K562 (cell line): ENCODE measurements around the gene SLC7A5. TPM values are rescaled to one million over a fixed set of nuclear protein-coding genes. Genes with fewer than 3 reads are reported as not detected.
A peak's percentile ranks its signal among the peaks of the same experiment; 100 is the strongest.

Experiments used
- BRD9 ChIP-seq: fragments of 450-650 bp; IDR thresholded peaks from 2 replicates; pipeline ENCODE4 v1.6.1; 2018; ENCODE audit warnings: low read depth; ENCODE audit not compliant: partially characterized antibody
- CHD2 ChIP-seq: IDR thresholded peaks from 2 replicates; pipeline ENCODE4 v1.6.1; 2011; ENCODE audit warnings: low read depth, low read length
- ELF2 ChIP-seq: fragments of 250-450 bp; sonication (Bioruptor Pico); IDR thresholded peaks from 2 replicates; pipeline ENCODE4 v1.5.0; 2021; ENCODE audit warnings: mild to moderate bottlenecking
- GATAD2A ChIP-seq: fragments of 450-650 bp; IDR thresholded peaks from 2 replicates; pipeline ENCODE4 v1.6.1; 2017
- MAFF ChIP-seq: IDR thresholded peaks from 2 replicates; pipeline ENCODE4 v1.6.1; 2012; ENCODE audit warnings: low read length, improper control_type of control experiment
- NR2F6 ChIP-seq: fragments of 450-650 bp; formaldehyde crosslinking; IDR thresholded peaks from 2 replicates; pipeline ENCODE4 v1.4.0; 2020; ENCODE audit warnings: mild to moderate bottlenecking
- PCBP1 ChIP-seq: fragments of 200-400 bp; formaldehyde crosslinking; IDR thresholded peaks from 2 replicates; pipeline ENCODE4 v1.6.1; 2018; ENCODE audit warnings: mild to moderate bottlenecking, low read depth, low read length; ENCODE audit not compliant: poor library complexity, severe bottlenecking
- PHF20 ChIP-seq: fragments of 450-650 bp; IDR thresholded peaks from 2 replicates; pipeline ENCODE4 v1.6.1; 2018; ENCODE audit not compliant: partially characterized antibody
- TAF9B ChIP-seq: fragments of 450-650 bp; IDR thresholded peaks from 2 replicates; pipeline ENCODE4 v1.6.1; 2018; ENCODE audit warnings: mild to moderate bottlenecking; ENCODE audit not compliant: partially characterized antibody
- U2AF2 ChIP-seq: fragments of 200-400 bp; formaldehyde crosslinking; optimal IDR thresholded peaks from 2 replicates; pipeline ENCODE3; 2017; ENCODE audit warnings: low read depth, mild to moderate bottlenecking, low read length
- ZNF134 ChIP-seq: fragments of 250-450 bp; sonication (Bioruptor Pico); conservative IDR thresholded peaks from 2 replicates; pipeline ENCODE4 v1.4.0; 2020
- ZNF311 ChIP-seq: fragments of 250-450 bp; sonication (Bioruptor Pico); IDR thresholded peaks from 2 replicates; pipeline ENCODE4 v1.4.0; 2020; ENCODE audit warnings: mild to moderate bottlenecking, moderate library complexity
- polyA plus RNA-seq, 8 experiments: library from polyadenylated mRNA; depleted of rRNA in 4 of 8; stranded (reverse) in 5 of 8; unstranded in 3 of 8; fragments of >200 nt; fragmentation: Nextera tagmentation in 2 of 8; fragmentation: Illumina TruSeq in 1 of 8; extraction: Ambion mirVana in 2 of 8; extraction: Trizol in 1 of 8; gene quantifications; 2 replicates each; pipeline versions ENCODE4 v1.2.1 to v1.2.3, GENCODE V29; 2011 to 2014; ENCODE audit warnings: inconsistent platforms in 1 of 8, missing spikeins in 1 of 8
- total RNA-seq, 7 experiments: library from RNA; depleted of rRNA in 6 of 7; stranded (reverse); fragments of >200 nt in 6 of 7; fragmentation: Illumina TruSeq in 2 of 7; extraction: Trizol in 2 of 7; gene quantifications; 2 replicates each; pipeline versions ENCODE4 v1.2.1 to v1.2.3, GENCODE V29; 2011 to 2021; ENCODE audit warnings: low replicate concordance in 1 of 7
- TF ChIP-seq, protein P1 (sequence below): fragments of 450-650 bp; IDR thresholded peaks from 2 replicates; pipeline ENCODE4 v1.6.1; 2016
- TF ChIP-seq, protein P2 (sequence below): IDR thresholded peaks from 2 replicates; pipeline ENCODE4 v1.6.1; 2012; ENCODE audit warnings: low read depth, low read length, improper control_type of control experiment, borderline replicate concordance
- TF ChIP-seq, protein P3 (sequence below): fragments of 450-650 bp; IDR thresholded peaks from 2 replicates; pipeline ENCODE4 v1.6.1; 2016; ENCODE audit warnings: low read depth, mild to moderate bottlenecking, moderate library complexity
- TF ChIP-seq, protein P4 (sequence below): IDR thresholded peaks from 2 replicates; pipeline ENCODE4 v1.6.1; 2011; ENCODE audit warnings: borderline replicate concordance, low read depth, mild to moderate bottlenecking, moderate library complexity, low read length; ENCODE audit not compliant: insufficient read depth, poor library complexity, severe bottlenecking
- TF ChIP-seq, protein P5 (sequence below): fragments of 450-650 bp; IDR thresholded peaks from 2 replicates; pipeline ENCODE4 v1.6.1; 2017; ENCODE audit warnings: antibody characterized with exemption, mild to moderate bottlenecking

Gene SLC7A5
- total and polyA plus RNA-seq, 9 of the 15 experiments (the other 6 are each of a cell fraction or from before 2014, with no cell fraction given), result 1.9 to 220 (median 18.6) TPM

DNA sequence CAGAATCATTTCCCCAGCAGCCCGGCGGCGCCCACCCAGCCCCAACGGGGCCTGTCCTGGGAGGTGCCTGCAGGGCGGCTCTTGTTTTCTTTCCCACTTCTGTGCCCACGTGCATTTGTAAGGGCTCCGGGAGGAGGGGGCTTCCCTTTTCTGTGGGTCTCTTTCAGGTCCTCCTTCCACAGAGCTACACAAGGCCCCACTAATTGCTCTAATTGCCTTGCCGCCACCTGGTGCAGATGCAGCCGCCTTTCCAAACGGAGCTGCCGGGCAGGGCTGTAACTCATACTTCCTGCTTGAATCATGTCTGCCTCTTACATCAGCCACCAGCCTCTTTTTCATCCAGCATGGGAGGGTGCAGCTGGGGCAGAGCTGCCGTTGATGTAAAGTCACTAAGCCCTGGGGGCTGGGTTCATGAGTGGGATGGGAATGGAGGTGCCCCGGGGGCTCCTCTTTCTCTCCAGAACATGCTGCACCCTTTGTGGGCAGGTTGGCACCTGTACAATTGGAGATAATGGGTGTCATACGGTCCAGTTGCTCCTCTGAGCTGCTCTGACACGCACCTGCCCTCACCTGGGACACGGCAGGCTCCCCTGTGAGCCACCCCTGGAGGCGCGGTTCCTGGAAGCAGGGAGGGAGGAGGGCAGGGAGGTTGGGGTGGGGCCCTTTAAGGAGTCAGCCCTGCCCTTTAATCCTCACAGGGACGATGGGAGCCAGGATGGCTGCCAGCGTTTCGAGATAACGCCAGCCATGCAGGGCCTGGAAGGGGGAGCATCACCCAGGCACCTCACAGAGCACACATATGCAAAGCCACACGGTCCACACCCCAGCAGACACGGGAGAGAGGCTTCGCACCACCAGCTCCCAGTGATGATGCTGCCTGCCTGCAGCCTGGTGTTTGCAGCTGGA, 62.4 kb downstream of the SLC7A5 start (continued):
- no peak for TF ChIP-seq PHF20
- 0 out of 2 replicates have a peak, but pooled peaks have one; percentile 28 for TF ChIP-seq ZNF134 (CRISPR knock-in tag)
- no peak; the same call in 1 of the 2 replicates for TF ChIP-seq GATAD2A
- TF ChIP-seq ZNF311 (CRISPR knock-in tag), result 0 out of 2 replicates have a peak, but pooled peaks have one; percentile 69
- TF ChIP-seq, protein P1, sequence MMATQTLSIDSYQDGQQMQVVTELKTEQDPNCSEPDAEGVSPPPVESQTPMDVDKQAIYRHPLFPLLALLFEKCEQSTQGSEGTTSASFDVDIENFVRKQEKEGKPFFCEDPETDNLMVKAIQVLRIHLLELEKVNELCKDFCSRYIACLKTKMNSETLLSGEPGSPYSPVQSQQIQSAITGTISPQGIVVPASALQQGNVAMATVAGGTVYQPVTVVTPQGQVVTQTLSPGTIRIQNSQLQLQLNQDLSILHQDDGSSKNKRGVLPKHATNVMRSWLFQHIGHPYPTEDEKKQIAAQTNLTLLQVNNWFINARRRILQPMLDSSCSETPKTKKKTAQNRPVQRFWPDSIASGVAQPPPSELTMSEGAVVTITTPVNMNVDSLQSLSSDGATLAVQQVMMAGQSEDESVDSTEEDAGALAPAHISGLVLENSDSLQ, result peak; percentile 75
- no peak for TF ChIP-seq PCBP1
- TF ChIP-seq U2AF2, result no peak
- TF ChIP-seq, protein P2, sequence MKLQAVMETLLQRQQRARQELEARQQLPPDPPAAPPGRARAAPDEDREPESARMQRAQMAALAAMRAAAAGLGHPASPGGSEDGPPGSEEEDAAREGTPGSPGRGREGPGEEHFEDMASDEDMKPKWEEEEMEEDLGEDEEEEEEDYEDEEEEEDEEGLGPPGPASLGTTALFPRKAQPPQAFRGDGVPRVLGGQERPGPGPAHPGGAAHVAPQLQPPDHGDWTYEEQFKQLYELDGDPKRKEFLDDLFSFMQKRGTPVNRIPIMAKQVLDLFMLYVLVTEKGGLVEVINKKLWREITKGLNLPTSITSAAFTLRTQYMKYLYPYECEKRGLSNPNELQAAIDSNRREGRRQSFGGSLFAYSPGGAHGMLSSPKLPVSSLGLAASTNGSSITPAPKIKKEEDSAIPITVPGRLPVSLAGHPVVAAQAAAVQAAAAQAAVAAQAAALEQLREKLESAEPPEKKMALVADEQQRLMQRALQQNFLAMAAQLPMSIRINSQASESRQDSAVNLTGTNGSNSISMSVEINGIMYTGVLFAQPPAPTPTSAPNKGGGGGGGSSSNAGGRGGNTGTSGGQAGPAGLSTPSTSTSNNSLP, result no peak
- TF ChIP-seq, protein P3, sequence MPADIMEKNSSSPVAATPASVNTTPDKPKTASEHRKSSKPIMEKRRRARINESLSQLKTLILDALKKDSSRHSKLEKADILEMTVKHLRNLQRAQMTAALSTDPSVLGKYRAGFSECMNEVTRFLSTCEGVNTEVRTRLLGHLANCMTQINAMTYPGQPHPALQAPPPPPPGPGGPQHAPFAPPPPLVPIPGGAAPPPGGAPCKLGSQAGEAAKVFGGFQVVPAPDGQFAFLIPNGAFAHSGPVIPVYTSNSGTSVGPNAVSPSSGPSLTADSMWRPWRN, result no peak
- TF ChIP-seq, protein P4, sequence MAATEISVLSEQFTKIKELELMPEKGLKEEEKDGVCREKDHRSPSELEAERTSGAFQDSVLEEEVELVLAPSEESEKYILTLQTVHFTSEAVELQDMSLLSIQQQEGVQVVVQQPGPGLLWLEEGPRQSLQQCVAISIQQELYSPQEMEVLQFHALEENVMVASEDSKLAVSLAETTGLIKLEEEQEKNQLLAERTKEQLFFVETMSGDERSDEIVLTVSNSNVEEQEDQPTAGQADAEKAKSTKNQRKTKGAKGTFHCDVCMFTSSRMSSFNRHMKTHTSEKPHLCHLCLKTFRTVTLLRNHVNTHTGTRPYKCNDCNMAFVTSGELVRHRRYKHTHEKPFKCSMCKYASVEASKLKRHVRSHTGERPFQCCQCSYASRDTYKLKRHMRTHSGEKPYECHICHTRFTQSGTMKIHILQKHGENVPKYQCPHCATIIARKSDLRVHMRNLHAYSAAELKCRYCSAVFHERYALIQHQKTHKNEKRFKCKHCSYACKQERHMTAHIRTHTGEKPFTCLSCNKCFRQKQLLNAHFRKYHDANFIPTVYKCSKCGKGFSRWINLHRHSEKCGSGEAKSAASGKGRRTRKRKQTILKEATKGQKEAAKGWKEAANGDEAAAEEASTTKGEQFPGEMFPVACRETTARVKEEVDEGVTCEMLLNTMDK, result no peak
- peak; percentile 71; the same call in 1 of the 2 replicates for TF ChIP-seq ELF2
- no peak for TF ChIP-seq TAF9B
- no peak for TF ChIP-seq NR2F6 (CRISPR knock-in tag)
- no peak for TF ChIP-seq CHD2
- TF ChIP-seq, protein P5, sequence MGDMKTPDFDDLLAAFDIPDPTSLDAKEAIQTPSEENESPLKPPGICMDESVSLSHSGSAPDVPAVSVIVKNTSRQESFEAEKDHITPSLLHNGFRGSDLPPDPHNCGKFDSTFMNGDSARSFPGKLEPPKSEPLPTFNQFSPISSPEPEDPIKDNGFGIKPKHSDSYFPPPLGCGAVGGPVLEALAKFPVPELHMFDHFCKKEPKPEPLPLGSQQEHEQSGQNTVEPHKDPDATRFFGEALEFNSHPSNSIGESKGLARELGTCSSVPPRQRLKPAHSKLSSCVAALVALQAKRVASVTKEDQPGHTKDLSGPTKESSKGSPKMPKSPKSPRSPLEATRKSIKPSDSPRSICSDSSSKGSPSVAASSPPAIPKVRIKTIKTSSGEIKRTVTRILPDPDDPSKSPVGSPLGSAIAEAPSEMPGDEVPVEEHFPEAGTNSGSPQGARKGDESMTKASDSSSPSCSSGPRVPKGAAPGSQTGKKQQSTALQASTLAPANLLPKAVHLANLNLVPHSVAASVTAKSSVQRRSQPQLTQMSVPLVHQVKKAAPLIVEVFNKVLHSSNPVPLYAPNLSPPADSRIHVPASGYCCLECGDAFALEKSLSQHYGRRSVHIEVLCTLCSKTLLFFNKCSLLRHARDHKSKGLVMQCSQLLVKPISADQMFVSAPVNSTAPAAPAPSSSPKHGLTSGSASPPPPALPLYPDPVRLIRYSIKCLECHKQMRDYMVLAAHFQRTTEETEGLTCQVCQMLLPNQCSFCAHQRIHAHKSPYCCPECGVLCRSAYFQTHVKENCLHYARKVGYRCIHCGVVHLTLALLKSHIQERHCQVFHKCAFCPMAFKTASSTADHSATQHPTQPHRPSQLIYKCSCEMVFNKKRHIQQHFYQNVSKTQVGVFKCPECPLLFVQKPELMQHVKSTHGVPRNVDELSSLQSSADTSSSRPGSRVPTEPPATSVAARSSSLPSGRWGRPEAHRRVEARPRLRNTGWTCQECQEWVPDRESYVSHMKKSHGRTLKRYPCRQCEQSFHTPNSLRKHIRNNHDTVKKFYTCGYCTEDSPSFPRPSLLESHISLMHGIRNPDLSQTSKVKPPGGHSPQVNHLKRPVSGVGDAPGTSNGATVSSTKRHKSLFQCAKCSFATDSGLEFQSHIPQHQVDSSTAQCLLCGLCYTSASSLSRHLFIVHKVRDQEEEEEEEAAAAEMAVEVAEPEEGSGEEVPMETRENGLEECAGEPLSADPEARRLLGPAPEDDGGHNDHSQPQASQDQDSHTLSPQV, result no peak; the same call in none of the 2 replicates
- TF ChIP-seq MAFF, result no peak
- TF ChIP-seq BRD9, result peak; percentile 77
